ENCODE results near the gene WDR86. TPM values are rescaled to one million over a fixed set of nuclear protein-coding genes. Genes with fewer than 3 reads are reported as not detected.

WDR86 gene
- 70.5 TPM for total RNA-seq (ENCODE audit: unreplicated experiment)
- long read RNA-seq, partial matches to known transcripts, result 3 of 17 reads
- long read RNA-seq, other reads (novel, unspliced or antisense), result 8 of 17 reads

- peak; percentile 12 for TF ChIP-seq CTCF (IDR thresholded peaks at IDR 0.05; ENCODE audit: partially characterized antibody, unreplicated experiment)
- peaks cover 13% of the 10 kb centered on the region for H3K27me3 Mint-ChIP-seq (ENCODE audit: unreplicated experiment)
- H3K9me3 Mint-ChIP-seq (ENCODE audit: unreplicated experiment), result peaks cover 8% of the 10 kb centered on the region
- H3K36me3 Mint-ChIP-seq (ENCODE audit: unreplicated experiment), result no peaks in the 10 kb centered on the region
- peak within 1 kb of the TSS; percentile 88 for H3K4me3 Mint-ChIP-seq (ENCODE audit: unreplicated experiment)
- peaks cover 6% of the 10 kb centered on the region for H3K4me1 Mint-ChIP-seq (ENCODE audit: low read depth, unreplicated experiment)
- H3K27ac Mint-ChIP-seq (ENCODE audit: unreplicated experiment), result peak within 1 kb of the TSS; percentile 89
- DNase-seq, result peak; percentile 74
Measured at GRCh38 chr7:151409667-151410404, at the start of gene WDR86. Gene WDR86, minus strand, starts transcription at chr7:151410038. Its CDS starts 449 bp downstream, at chr7:151409589.

- Mint-ChIP-seq H3K4me3 (ENCODE audit: unreplicated experiment) (no peak overlapping the region), H3K9me3 (ENCODE audit: unreplicated experiment) (no peaks in the 10 kb centered on the region), H3K27me3 (ENCODE audit: unreplicated experiment) (no peaks in the 10 kb centered on the region), H3K36me3 (ENCODE audit: unreplicated experiment) (peaks cover 9% of the 10 kb centered on the region), H3K4me1 (ENCODE audit: low read depth, unreplicated experiment) (peaks cover 24% of the 10 kb centered on the region), H3K27ac (ENCODE audit: unreplicated experiment) (no peak overlapping the region)
- no peak for DNase-seq
- no peak for TF ChIP-seq CTCF (IDR thresholded peaks at IDR 0.05; ENCODE audit: partially characterized antibody, unreplicated experiment)
Measured at GRCh38 chr7:151457534-151457933, 47.7 kb upstream of the WDR86 start.

DNA sequence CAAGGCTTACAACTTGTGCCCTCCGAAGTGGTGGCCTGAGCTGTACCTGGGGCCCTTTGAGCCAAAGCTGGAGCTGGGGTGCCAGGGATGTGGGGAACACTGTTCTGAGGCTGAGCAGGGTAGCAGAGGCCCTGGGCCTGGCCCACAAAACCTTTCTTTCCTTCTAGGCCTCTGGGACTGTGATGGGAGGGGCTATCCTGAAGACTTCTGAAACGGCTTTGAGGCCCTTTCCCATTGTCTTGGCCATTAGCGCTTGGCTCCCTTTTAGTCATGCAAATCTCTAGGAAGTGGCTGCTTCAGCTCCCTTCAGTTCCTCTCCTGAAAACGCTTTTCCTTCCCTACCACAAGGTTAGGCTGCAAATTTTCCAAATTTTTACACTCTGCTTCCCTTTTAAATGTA, 46.9 kb upstream of the WDR86 start:
- peaks cover 7% of the 10 kb centered on the region for H3K36me3 Mint-ChIP-seq (ENCODE audit: unreplicated experiment)
- DNase-seq, result no peak
- no peak overlapping the region for H3K27ac Mint-ChIP-seq (ENCODE audit: unreplicated experiment)
- H3K4me3 Mint-ChIP-seq (ENCODE audit: unreplicated experiment), result no peak overlapping the region
- no peaks in the 10 kb centered on the region for H3K27me3 Mint-ChIP-seq (ENCODE audit: unreplicated experiment)
- TF ChIP-seq CTCF (IDR thresholded peaks at IDR 0.05; ENCODE audit: partially characterized antibody, unreplicated experiment), result no peak
- H3K9me3 Mint-ChIP-seq (ENCODE audit: unreplicated experiment), result peaks cover 2% of the 10 kb centered on the region
- H3K4me1 Mint-ChIP-seq (ENCODE audit: low read depth, unreplicated experiment), result peaks cover 24% of the 10 kb centered on the region

DNA sequence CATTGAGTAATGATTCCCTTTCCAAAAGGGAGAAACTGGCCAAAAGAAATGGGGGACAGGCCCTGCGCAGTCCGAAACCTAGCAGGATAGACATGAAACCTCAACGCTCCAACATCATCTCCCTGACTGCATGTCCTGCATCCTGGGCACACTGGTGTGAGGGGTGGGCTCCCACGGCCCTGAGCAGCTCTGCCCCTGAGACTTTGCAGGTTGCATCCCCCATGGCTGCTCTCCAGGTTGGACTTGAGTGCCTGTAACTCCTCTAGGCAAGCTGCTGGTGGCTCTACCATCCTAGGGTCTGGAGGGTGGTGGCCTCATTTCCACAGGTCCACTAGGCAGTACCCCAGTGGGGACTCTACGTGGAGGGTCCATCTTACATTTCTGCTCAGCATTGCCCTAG, 46.4 kb upstream of the WDR86 start:
- Mint-ChIP-seq H3K9me3 (ENCODE audit: unreplicated experiment) (peaks cover 2% of the 10 kb centered on the region), H3K27ac (ENCODE audit: unreplicated experiment) (no peak overlapping the region), H3K36me3 (ENCODE audit: unreplicated experiment) (peaks cover 7% of the 10 kb centered on the region), H3K4me3 (ENCODE audit: unreplicated experiment) (no peak overlapping the region), H3K27me3 (ENCODE audit: unreplicated experiment) (no peaks in the 10 kb centered on the region), H3K4me1 (ENCODE audit: low read depth, unreplicated experiment) (peaks cover 24% of the 10 kb centered on the region)
- no peak for TF ChIP-seq CTCF (IDR thresholded peaks at IDR 0.05; ENCODE audit: partially characterized antibody, unreplicated experiment)
- DNase-seq, result no peak

- Mint-ChIP-seq H3K27me3 (ENCODE audit: unreplicated experiment) (no peaks in the 10 kb centered on the region), H3K9me3 (ENCODE audit: unreplicated experiment) (peaks cover 2% of the 10 kb centered on the region), H3K4me3 (ENCODE audit: unreplicated experiment) (no peak overlapping the region), H3K4me1 (ENCODE audit: low read depth, unreplicated experiment) (peaks cover 19% of the 10 kb centered on the region), H3K27ac (ENCODE audit: unreplicated experiment) (no peak overlapping the region), H3K36me3 (ENCODE audit: unreplicated experiment) (peaks cover 7% of the 10 kb centered on the region)
- DNase-seq, result no peak
- no peak for TF ChIP-seq CTCF (IDR thresholded peaks at IDR 0.05; ENCODE audit: partially characterized antibody, unreplicated experiment)
Measured at GRCh38 chr7:151455690-151456089, 45.9 kb upstream of the WDR86 start.

Data from glutamatergic neuron (in vitro differentiated cells).